Activated CD8-positive, alpha-beta memory T cell treated with anti-CD3 and anti-CD28 coated beads for 48 hours (primary cell): ENCODE results near the gene DIAPH2.
"Not testable (repeated sequence)": the region's sequence is repeated elsewhere in the genome, so short reads cannot be mapped to it uniquely, and the experiment has no call there.

Experiments
- DNase-seq, 3 experiments: peaks; one replicate each; pipeline ENCODE4 v3.0.0-alpha.2; 2020; ENCODE audit warnings: low read depth in 2 of 3, low spot score in 2 of 3

Gene DIAPH2

DNA sequence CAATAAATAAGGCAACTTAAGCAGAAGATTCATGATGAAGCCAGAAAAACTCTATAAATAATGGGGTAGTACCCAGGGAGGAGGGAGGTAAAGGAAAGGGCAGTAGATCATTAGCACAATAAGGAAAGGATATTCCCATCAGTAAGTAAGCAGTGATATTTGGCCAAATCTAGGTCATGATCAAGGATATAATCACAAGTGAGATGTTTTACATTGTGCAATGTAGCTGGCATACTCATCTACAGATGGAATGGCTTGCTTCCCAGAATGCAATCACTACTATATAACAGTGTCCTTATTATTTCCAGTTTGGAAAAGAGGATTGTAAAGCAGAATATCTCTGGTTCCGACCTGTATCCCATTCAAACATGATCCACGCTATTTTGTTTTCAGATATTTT is 682.5 kb downstream of the DIAPH2 start:
- no peak for DNase-seq

DNA sequence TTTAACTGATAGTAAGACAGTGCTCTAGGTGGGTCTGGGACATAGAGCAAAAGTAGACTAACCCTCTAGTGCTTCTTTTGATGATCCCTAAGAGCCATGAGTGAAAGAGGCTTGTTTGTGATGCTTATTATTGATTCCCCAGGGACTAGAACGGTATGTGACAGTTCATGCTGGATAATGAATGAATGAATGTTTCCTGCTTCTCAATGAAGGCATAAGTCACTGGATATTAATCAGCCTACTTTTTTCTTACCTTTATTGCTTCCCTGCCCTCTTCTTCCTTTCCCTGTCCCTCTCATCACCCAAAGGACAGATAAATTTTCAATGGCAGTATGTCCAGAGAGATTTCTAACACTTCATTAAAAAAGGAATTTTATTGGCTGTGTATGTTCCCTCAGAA is 685.3 kb downstream of the DIAPH2 start:
- no peak for DNase-seq

DNA sequence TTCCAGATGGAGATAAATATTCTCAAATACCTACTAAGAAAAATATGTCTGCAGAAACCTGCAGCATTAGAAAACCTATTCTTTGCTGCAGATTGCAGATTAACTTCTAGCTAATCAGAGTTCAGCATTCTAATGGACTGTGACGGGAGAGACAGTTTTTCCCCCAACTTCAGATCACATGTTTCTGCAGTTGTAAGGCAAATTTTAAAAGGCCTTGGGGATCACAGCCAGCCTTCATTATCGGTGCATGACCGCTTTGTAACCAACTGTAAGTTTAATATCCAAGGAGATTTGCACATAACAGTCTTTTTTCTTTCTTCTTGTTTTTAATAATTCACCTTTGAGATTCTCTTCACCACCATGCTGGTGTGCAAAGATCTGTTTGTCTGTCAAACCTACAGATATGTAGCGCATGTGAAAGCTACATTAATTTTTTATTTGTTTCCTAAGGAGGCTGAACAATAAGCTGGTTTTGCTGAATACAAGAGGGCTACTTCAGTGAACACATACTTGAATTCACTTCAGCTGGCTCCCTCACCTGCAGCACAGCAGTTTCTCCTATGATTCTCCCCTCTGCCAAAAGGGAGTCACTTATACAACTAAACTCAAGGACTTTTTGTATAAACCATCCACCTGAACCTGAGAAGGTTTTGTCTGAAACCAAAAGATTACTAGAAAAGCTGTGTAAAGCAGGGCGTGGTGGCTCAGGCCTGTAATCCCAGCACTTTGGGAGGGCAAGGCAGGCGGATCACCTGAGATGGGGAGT is 687.5 kb downstream of the DIAPH2 start:
- DNase-seq, result no peak

DNA sequence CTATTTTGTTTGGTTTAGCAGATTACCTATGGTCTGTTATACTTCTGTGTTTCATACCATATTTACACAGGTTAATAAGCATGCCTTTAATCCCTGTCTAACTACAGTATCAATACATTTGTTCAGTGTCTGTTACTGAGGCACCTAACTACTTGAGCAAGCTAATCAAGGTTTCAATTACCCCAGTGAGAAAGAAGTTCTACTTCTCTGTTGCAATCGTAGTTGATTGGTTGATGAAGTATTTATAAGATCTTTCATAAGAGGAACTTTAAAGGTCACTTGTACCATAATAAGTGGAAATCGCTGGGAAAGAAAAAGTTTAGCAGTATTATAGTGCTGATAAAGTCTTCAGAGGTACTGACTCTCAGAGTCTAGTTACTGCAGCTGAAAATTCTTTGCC is 689.6 kb downstream of the DIAPH2 start:
- DNase-seq, result no peak

DNA sequence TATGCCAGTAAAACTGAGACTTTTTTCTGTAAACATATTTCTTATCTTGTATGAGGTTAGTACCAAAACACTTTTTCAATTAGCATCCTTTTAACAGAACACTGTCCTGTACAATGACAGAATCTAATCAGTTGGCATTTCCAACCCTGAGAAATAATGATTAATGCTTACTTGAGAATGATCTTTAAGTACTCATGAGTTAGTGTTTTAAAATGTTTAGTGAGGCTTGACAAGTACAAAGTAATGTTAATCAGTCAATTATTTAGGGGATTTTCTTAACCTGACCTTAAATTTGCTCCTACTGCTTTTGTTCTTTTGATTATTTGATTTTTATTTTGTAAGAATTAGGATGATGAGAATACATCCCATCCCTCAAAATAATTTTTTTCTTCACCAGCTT is 695.6 kb downstream of the DIAPH2 start:
- no peak for DNase-seq

DNA sequence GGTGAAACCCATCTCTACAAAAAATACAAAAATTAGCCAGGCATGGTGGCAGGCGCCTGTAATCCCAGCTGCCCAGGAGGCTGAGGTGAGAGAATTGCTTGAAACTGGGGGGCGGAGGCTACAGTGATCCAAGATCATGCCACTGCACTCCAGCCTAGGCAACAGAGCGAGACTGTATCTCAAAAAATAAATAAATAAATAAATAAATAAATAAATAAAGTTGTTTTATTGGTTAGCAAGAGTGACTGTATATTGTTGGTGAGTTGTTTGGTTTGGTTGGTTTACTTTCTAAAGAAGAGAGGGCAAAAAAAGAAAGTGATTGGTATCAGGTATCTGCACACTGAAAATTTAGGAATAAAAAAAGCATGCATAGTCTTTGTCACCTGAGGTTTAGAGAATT is 700.0 kb downstream of the DIAPH2 start:
- no peak for DNase-seq

DNA sequence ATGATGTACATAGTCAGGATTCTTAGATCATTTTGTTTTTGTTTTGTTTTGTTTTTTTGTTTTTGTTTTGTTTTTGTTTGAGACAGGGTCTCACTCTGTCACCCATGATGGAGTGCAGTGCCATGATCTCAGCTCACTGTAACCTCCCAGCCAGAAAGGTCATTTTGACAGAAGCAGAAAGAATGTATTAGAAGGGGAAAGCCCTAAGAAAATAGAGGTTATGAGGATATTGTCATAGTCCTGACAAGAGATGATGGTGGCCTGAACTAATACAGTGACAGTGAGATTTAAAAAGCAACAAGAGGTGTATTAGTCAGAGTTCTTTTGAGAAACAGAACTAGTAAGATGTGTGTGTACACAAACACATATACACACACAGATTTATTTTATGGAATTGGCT is 702.4 kb downstream of the DIAPH2 start:
- no peak for DNase-seq

DNA sequence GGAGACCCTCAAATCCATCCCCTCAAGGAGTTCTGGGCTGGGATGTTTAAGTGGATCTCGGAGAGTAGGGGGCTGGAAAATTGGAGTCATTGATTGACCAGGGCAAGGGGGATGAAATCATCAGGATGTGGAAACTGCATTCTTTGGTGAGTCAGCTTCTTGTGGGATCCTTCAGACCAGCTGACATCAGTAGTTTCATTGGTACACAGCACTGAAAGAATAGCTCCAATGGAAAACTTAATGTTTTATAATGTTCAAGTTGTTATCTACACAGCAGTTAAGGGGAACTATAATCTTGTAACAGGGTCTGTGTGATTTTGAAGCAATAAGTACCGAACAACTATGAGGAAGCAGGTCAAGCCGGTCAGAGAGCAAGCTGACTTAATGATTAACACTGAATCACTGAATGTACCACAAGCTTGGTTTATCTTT is 705.1 kb downstream of the DIAPH2 start:
- no peak for DNase-seq

DNA sequence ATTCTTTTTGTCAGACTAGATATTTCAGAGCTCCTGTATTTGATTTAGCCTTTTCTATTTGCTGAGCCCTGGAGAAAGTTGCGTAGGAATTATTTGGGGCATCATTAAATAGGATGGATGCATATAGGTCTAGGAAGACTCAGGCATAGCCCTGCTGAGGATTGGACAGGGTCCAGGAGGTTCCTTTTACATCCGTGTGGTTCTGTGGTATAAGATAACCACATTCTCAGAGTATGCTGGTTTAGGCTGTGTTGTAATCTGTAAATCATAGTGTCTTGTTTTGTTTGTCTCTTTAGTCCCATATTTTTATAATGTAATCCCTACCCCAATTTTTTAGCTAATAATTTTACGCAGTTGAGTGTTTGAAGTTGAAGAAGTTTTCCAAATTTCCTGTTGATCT is 712.7 kb downstream of the DIAPH2 start:
- DNase-seq, result no peak

DNA sequence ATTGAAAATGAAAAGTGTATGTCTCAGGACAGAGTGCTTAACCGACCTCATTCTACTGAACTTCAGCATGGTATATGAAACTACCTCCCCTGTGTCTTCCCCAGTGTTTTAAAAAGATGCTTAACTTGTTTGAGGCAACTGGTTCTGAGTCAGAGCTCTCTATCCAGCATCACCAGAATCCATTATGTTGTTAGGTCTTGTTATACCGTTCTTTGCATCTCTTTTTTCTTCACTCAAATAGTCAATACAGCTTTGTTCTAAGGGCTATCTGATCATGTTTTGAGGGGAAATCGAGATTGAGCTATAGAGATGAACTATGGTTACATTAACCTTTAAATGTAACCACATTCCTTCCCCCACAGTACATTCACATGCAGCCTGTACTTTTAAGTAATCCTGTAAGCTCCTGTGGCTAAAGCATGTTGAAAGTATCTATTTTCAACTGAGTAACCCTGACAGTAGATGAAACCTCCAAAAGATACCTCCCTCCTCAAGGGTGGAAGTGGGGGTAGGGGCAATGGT is 713.4 kb downstream of the DIAPH2 start:
- no peak for DNase-seq

DNA sequence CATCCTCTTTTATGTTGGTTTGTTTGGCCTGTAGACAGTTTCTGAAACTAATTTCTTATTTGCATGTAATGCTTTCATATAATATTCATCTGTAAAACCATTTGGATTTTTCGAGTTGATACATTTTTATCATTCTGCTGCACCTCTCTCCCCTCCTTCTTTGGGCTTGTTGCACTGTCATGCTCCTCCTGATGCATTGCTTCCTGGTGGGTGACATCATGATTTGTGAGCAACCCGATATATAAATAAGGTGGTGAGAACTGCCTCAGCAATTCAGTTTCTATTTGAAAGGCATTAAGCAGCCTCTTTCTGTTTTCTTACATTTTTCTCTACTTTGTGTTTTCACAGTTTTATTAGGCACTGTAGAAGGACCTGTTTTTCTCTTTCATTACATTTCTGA is 714.8 kb downstream of the DIAPH2 start:
- no peak for DNase-seq

DNA sequence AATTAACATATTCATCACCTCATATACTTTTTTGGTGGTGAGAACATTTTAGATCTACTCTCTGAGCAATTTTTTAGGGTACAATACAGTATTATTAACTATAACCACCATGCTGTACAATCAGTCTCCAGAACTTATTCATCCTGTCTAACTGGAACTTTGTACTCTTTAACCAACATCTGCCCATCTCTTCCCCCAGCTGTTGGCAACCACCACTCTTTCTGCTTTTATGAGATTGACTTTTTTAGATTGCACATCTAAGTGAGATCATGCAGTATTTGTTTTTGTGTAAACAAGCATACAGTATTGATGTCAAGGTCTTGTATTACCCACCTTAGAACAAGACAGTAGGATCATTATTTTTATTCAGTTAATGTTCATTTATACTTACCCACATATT is 715.9 kb downstream of the DIAPH2 start:
- DNase-seq, result no peak

DNA sequence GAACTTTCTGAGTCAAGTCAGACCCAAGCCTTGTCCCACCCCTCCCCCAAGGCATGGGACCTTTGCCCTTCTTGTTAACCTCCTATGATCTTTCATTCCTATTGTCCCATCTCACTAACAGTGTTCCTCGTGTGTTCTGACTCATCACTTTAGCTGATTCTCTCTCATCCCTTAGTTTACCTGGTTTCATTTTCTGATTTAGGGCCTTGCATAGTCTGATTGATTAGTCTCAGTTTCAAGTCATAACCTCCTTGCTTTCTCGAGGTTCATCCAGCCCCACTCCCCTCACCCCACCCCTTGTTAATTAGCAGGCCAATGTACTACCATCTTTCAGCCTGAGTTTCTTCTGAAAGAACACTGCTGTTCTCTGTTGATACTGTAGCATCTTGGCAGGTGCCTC is 716.5 kb downstream of the DIAPH2 start:
- no peak for DNase-seq

DNA sequence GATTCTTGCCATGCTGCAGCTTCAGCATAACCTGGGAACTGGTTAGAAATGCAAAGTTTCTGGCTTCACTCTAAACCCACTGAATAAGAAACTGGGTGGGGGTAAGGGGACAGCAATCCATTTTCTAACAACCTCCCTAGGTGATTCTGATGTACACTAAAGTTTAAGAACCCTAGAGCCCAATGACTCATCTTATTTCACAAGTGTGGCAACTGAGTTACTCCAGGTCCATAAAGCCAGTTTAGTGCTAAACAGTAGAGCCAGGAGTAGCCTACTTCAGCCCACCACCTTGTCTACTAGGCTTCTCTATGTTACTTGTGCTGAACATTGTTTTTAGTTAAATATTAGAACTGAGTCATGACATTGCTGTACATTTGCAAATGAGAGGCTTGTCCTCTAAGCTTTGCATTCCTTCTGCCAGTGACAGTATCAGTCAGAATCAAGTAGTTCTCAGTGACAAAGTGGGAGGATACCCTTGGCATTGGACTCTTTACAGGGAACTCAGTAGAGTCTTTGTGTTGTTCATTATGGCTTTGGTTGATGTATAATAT is 717.0 kb downstream of the DIAPH2 start:
- DNase-seq, result no peak

DNA sequence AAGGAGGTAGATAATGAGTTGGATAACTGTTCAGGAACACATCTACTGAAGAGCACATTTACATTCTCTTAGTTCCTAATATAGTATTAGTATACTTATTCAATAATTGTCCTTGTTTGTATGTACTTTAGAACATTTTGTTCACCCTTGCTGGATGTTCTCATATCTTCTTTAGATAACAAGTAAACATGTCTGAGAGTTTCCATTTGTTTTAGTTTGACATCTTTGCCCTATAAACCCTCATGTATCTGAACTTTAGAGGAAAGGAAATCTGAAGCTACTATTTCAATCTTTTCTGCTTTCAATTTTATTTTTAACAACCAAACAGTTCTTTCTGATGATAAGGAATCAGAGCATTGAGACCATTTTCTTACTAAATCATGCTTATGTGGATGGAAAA is 717.7 kb downstream of the DIAPH2 start:
- DNase-seq, result no peak

DNA sequence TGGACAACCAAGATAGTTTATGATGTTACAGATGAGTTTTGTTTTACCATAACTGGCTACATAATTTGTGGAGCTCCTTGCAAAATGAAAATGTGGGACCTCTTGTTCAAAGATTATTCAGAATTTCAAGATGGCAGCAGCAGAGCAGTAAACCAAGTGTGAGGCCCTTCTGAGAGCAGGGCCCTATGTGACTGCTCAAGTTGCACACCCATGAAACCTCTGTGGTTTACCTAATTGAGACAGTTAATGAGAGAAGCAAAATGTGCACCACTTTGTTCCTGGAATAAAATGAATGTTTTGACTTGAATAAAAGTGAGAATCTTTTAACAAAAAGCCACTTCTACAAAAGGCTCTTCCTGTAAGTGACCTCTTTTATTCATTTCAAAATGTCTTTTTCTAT is 718.3 kb downstream of the DIAPH2 start:
- DNase-seq, result no peak

DNA sequence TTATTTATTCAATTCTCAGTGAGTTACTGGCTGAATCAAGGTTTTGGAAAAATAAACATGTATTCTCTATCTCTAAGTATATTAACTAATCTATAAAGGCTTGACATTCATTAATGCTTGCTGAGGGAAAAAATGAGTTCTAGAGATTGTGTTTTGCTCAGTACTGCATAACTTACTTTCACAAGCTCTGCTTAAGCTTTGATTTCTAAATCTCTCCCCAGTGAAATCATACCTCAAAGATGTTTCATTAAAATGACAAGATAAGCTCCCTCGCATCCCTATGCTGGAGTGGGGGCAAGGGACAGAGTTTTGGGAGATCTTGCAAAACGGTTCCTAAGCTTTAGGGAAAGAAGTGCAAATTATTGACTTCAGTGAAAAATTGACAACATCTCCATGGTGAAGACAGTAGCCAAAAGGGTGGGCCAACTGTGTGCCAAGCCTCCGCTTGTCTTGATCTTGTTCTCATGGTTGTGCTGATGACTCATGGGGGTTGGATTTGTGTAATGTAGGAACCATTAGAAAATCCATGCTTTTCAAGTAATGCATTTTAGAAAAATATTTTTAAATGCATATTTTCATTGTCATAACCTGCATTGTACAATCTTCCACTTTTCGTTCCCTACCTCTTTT is 720.5 kb downstream of the DIAPH2 start:
- no peak for DNase-seq

DNA sequence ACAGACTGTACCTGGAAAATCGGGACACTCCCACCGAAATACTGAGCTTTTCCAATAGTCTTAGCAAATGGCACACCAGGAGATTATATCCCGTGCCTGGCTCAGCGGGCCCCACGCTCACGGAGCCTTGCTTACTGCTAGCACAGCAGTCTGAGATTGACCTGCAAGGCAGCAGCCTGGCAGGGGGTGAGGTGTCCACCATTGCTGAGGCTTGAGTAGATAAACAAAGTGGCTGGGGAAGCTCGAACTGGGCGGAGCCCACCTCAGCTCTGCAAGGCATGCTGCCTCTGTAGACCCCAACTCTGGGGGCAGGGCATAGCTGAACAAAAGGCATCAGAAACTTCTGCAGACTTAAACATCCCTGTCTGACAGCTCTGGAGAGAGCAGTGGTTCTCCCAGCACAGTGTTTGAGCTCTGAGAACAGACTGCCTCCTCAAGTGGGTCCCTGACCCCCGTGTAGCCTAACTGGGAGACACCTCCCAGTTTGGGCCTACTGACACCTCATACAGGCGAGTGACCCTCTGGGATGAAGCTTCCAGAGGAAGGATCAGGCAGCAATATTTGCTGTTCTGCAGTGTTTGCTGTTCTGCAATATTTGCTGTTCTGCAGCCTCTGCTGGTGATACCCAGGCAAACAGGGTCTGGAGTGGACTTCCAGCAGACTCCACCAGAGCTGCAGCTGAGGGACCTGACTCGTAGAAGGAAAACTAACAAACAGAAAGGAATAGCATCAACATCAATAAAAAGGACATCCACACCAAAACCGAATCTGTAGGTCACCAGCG is 725.2 kb downstream of the DIAPH2 start:
- not testable (repeated sequence) for DNase-seq

DNA sequence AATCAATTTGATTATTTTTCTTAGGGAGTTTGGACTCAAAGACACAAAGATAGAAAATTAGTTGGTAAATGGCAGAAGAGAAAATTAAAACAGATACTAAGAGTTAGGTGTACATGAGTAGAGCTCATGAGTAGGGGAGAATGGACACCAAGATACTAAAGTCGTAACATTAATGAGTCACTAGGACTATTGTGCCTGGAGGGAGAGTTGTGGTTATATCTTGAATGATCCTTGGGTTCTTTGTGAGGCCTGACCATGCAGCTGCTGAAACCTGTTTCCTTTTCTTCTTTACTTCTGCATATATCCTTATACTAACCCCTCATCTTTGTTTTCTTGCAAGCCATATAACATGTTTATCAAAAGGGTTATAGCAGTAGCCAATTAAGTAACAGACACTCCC is 731.8 kb downstream of the DIAPH2 start:
- DNase-seq, result no peak

DNA sequence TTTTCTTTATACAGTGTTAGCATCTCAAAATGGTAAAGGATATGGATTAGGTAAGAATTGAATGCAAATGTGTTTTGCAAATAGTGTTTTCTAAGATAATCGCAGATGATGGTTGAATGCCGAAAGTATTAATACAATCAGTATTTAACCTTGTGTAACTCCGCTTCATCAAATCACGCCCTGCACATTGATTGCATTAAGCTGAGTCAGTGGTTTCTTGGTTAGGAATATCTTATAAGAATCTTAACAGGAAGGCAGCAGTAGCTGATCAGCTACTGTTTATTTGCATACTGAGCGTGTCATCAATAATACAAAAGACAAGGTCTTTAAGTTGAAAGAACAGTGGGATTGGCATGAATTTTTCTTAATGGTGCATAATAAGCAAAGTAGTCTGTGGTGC is 744.5 kb downstream of the DIAPH2 start:
- no peak for DNase-seq

DNA sequence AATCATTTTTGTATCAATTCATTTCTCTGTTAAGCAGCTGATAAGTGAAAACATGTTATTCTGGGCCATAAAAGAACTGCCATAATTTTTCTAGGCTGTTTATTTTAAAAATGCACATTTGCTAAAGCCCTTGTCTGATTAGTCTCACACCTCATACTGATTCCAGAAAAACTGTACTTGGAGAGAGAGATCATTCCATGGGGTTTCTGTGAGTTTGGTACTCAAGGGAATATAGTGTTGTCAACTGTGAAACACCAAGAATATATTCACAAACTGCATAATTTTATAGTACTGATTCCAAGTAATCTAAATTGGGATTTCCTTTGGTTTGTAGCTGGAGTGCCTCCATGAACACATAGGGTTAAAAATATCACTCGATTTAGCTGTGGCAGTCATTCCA is 746.6 kb downstream of the DIAPH2 start:
- DNase-seq, result no peak
